Activated CD8-positive, alpha-beta memory T cell treated with anti-CD3 and anti-CD28 coated beads, Interleukin-2, amount 10 ng/mL, durations not matched to agents 7 days and 5 days (primary cell): ENCODE data around the gene CTXND2. TPM values are rescaled to one million over a fixed set of nuclear protein-coding genes. Genes with fewer than 3 reads are reported as not detected.
A peak's percentile ranks its signal among the peaks of the same experiment; 100 is the strongest.
"Not testable (repeated sequence)": the region's sequence is repeated elsewhere in the genome, so short reads cannot be mapped to it uniquely, and the experiment has no call there.

Source experiments
- ATAC-seq: fragments of 150-1000 bp; cut with Tn5 transposase; one replicate; pipeline ENCODE4 v1.10.0; 2021; ENCODE audit warnings: moderate library complexity
- CTCF ChIA-PET: fragments of 350-600 bp; sonication (Branson Sonifier 250); formaldehyde crosslinking; loops from one replicate; lab custom pipeline; 2021; ENCODE audit warnings: antibody characterized with exemption; lab: Charles Lee
- DNase-seq: peaks from one replicate; pipeline ENCODE4 v3.0.0-alpha.2; 2020
- H3K27ac Mint-ChIP-seq: one replicate; pipeline ENCODE4 v1.8.0; 2021; ENCODE audit warnings: mild to moderate bottlenecking, mixed read lengths
- H3K27me3 Mint-ChIP-seq: one replicate; pipeline ENCODE4 v1.8.0; 2021; ENCODE audit warnings: mixed read lengths
- H3K36me3 Mint-ChIP-seq: one replicate; pipeline ENCODE4 v1.8.0; 2021; ENCODE audit warnings: mild to moderate bottlenecking, mixed read lengths
- H3K4me1 Mint-ChIP-seq: one replicate; pipeline ENCODE4 v1.8.0; 2021; ENCODE audit warnings: mixed read lengths
- H3K4me3 Mint-ChIP-seq: one replicate; pipeline ENCODE4 v1.8.0; 2021; ENCODE audit warnings: mild to moderate bottlenecking, moderate library complexity, mixed read lengths
- H3K9me3 Mint-ChIP-seq: one replicate; pipeline ENCODE4 v1.8.0; 2022; ENCODE audit warnings: low read depth, mixed read lengths
- total RNA-seq, 2 experiments: library from RNA; stranded (reverse); gene quantifications; one replicate each; pipeline ENCODE4 v1.2.3, GENCODE V29; 2021

Gene CTXND2
- not detected for total RNA-seq

- Mint-ChIP-seq H3K4me3 (no peak within 1 kb of the TSS), H3K27ac (no peak within 1 kb of the TSS), H3K27me3 (peaks cover 2% of the 10 kb centered on the region), H3K36me3 (peaks cover 10% of the 10 kb centered on the region), H3K9me3 (peaks cover 2% of the 10 kb centered on the region), H3K4me1 (peaks cover 51% of the 10 kb centered on the region)
- DNase-seq, result no peak
- CTCF ChIA-PET, result interaction anchor here (1.3 kb wide), 1 partner anchor 123 kb away, joined by 4 read pairs; no protein-coding TSS in a partner anchor
- ATAC-seq, result no peak
Observed at GRCh38 chr1:150887018-150887417, at the start of gene CTXND2. CTXND2 (plus strand) TSS chr1:150887136; CDS start chr1:150912315, 25,179 bp downstream.

- H3K4me1 Mint-ChIP-seq, result peaks cover 23% of the 10 kb centered on the region
- not testable (repeated sequence) for H3K27me3 Mint-ChIP-seq, H3K9me3 Mint-ChIP-seq, DNase-seq, H3K27ac Mint-ChIP-seq, H3K4me3 Mint-ChIP-seq, ATAC-seq
- CTCF ChIA-PET, result interaction anchor here (0.7 kb wide), 1 partner anchor 54 kb away, joined by 3 read pairs; no protein-coding TSS in a partner anchor
- peaks cover 40% of the 10 kb centered on the region for H3K36me3 Mint-ChIP-seq
Observed at GRCh38 chr1:150840850-150841249, 46.1 kb upstream of the CTXND2 start.

DNA sequence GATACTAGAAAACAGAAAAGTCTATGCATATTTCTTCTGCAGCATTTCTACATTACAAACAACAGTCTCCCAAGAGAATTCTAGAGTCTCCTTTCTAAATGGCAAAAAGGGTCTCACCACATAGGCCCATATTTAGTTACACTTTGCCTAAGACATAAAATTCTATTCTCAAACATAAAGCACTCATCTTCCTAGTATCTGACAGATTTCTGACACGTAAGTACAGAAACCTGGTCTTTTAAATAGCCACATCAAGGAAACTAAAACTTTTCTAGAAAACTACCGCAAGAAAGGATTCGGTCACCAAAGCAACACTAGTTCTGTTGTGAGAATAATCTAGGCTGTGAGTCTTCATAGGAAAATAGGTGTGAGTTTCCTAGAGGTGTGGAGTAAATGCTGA, 45.3 kb upstream of the CTXND2 start:
- no peak overlapping the region for H3K4me3 Mint-ChIP-seq

GRCh38 chr1:150842343-150842742, 44.6 kb upstream of the CTXND2 start:
- peaks cover 40% of the 10 kb centered on the region for H3K36me3 Mint-ChIP-seq
- peak overlapping the region; percentile 3 for H3K27ac Mint-ChIP-seq
- H3K27me3 Mint-ChIP-seq, result no peaks in the 10 kb centered on the region
- H3K9me3 Mint-ChIP-seq, result no peaks in the 10 kb centered on the region
- H3K4me3 Mint-ChIP-seq, result no peak overlapping the region
- DNase-seq, result no peak
- CTCF ChIA-PET, result no interaction called here
- ATAC-seq, result no peak
- peaks cover 28% of the 10 kb centered on the region for H3K4me1 Mint-ChIP-seq

More for the DNA sequence above, 45.3 kb upstream of the CTXND2 start:
- CTCF ChIA-PET, result no interaction called here
- DNase-seq (no peak), ATAC-seq (peak; percentile 67)
- peaks cover 25% of the 10 kb centered on the region for H3K4me1 Mint-ChIP-seq
- H3K27me3 Mint-ChIP-seq, result no peaks in the 10 kb centered on the region
- H3K27ac Mint-ChIP-seq, result peak overlapping the region; percentile 37
- no peaks in the 10 kb centered on the region for H3K9me3 Mint-ChIP-seq
- H3K36me3 Mint-ChIP-seq, result peaks cover 41% of the 10 kb centered on the region

- H3K27ac Mint-ChIP-seq, result no peak overlapping the region
- ATAC-seq (no peak), DNase-seq (no peak)
- CTCF ChIA-PET, result no interaction called here
- H3K4me3 Mint-ChIP-seq, result no peak overlapping the region
- H3K9me3 Mint-ChIP-seq, result no peaks in the 10 kb centered on the region
- peaks cover 31% of the 10 kb centered on the region for H3K4me1 Mint-ChIP-seq
- H3K27me3 Mint-ChIP-seq, result no peaks in the 10 kb centered on the region
- peaks cover 42% of the 10 kb centered on the region for H3K36me3 Mint-ChIP-seq
Observed at GRCh38 chr1:150842964-150843363, 44.0 kb upstream of the CTXND2 start.

GRCh38 chr1:150843474-150843873, 43.5 kb upstream of the CTXND2 start:
- no peak overlapping the region for H3K4me3 Mint-ChIP-seq
- peaks cover 31% of the 10 kb centered on the region for H3K4me1 Mint-ChIP-seq
- no peaks in the 10 kb centered on the region for H3K27me3 Mint-ChIP-seq
- CTCF ChIA-PET, result interaction anchor here (0.5 kb wide), 1 partner anchor 225 kb away, joined by 3 read pairs; no protein-coding TSS in a partner anchor
- ATAC-seq, result no peak
- no peak for DNase-seq
- H3K36me3 Mint-ChIP-seq, result peaks cover 39% of the 10 kb centered on the region
- H3K9me3 Mint-ChIP-seq, result no peaks in the 10 kb centered on the region
- H3K27ac Mint-ChIP-seq, result no peak overlapping the region

GRCh38 chr1:150846473-150847146, 40.3 kb upstream of the CTXND2 start:
- ATAC-seq (no peak), DNase-seq (no peak)
- Mint-ChIP-seq H3K36me3 (peaks cover 22% of the 10 kb centered on the region), H3K9me3 (no peaks in the 10 kb centered on the region), H3K27ac (no peak overlapping the region), H3K4me3 (no peak overlapping the region), H3K4me1 (peaks cover 18% of the 10 kb centered on the region), H3K27me3 (no peaks in the 10 kb centered on the region)
- CTCF ChIA-PET, result no interaction called here

DNA sequence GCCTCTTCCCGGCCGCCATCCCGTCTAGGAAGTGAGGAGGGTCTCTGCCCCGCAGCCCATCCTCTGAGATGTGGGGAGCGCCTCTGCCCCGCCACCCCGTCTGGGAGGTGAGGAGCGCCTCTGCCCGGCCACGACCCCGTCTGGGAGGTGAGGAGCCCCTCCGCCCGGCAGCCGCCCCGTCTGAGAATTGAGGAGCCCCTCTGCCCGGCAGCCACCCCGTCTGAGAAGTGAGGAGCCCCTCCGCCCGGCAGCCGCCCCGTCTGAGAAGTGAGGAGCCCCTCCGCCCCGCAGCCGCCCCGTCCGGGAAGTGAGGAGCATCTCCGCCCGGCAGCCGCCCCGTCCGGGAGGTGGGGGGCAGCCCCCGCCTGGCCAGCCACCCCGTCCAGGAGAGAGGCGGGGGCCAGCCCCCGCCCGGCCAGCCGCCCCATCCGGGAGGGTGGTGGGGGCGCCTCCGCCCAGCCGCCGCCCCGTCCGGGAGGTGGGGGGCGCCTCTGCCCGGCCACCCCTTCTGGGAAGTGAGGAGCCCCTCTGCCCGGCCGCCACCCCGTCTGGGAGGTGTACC, 36.1 kb upstream of the CTXND2 start:
- not testable (repeated sequence) for H3K9me3 Mint-ChIP-seq, H3K27me3 Mint-ChIP-seq, ATAC-seq, DNase-seq, H3K27ac Mint-ChIP-seq, H3K4me3 Mint-ChIP-seq
- H3K36me3 Mint-ChIP-seq, result peaks cover 45% of the 10 kb centered on the region
- peaks cover 11% of the 10 kb centered on the region for H3K4me1 Mint-ChIP-seq
- CTCF ChIA-PET, result interaction anchor here (1.2 kb wide), 1 partner anchor 18 kb away, joined by 3 read pairs; no protein-coding TSS in a partner anchor

GRCh38 chr1:150852734-150853133, 34.2 kb upstream of the CTXND2 start:
- peaks cover 37% of the 10 kb centered on the region for H3K36me3 Mint-ChIP-seq
- H3K4me1 Mint-ChIP-seq, H3K9me3 Mint-ChIP-seq, DNase-seq, ATAC-seq, H3K4me3 Mint-ChIP-seq, H3K27me3 Mint-ChIP-seq, CTCF ChIA-PET, H3K27ac Mint-ChIP-seq: not testable (repeated sequence)

DNA sequence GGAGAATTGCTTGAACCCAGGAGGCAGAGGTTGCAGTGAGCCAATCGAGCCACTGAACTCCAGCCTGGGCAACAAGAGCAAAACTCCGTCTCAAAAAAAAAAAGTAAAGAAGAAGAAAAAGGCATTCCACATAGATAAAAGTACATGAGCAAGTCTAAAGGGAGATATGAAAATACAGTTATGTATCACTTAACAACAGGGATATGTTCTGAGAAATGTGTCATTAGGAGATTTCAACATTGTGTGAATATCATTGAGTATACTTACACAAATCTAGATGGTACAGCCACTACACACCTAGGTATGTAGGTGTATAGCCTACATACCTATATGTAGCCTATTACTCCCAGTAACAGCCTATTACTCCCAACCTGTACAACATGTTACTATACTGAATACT, 23.2 kb upstream of the CTXND2 start:
- no peak overlapping the region for H3K4me3 Mint-ChIP-seq

GRCh38 chr1:150864200-150864599, 22.7 kb upstream of the CTXND2 start:
- H3K4me1 Mint-ChIP-seq, H3K9me3 Mint-ChIP-seq, H3K27me3 Mint-ChIP-seq, DNase-seq, H3K27ac Mint-ChIP-seq, ATAC-seq, CTCF ChIA-PET, H3K4me3 Mint-ChIP-seq: not testable (repeated sequence)
- H3K36me3 Mint-ChIP-seq, result peaks cover 41% of the 10 kb centered on the region

More for the DNA sequence above, 23.2 kb upstream of the CTXND2 start:
- no peaks in the 10 kb centered on the region for H3K9me3 Mint-ChIP-seq
- H3K36me3 Mint-ChIP-seq, result peaks cover 37% of the 10 kb centered on the region
- no peaks in the 10 kb centered on the region for H3K4me1 Mint-ChIP-seq
- no peak overlapping the region for H3K27ac Mint-ChIP-seq
- CTCF ChIA-PET, result no interaction called here
- DNase-seq, result no peak
- H3K27me3 Mint-ChIP-seq, result no peaks in the 10 kb centered on the region
- no peak for ATAC-seq

DNA sequence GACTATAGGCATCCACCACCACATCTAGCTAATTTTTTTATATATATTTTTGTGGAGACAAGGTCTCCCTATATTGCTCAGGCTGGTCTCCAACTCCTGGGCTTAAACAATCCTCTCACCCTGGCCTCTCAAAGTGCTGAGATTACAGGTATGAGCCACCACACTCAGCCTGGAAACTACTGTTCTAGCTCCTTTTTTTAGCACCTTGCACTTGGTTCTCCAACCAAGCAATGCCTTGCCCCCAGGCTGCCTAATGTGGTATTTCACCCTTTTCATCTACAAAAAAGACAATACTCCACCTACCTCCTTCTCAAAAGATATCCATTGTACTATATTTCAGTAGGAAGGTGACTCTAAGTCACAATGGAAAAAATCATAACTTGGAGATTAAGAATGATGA, 17.3 kb upstream of the CTXND2 start:
- H3K4me1 Mint-ChIP-seq, result peaks cover 21% of the 10 kb centered on the region
- no peaks in the 10 kb centered on the region for H3K9me3 Mint-ChIP-seq
- H3K27ac Mint-ChIP-seq, result no peak overlapping the region
- no peaks in the 10 kb centered on the region for H3K27me3 Mint-ChIP-seq
- peaks cover 40% of the 10 kb centered on the region for H3K36me3 Mint-ChIP-seq
- no peak overlapping the region for H3K4me3 Mint-ChIP-seq
- ATAC-seq (no peak), DNase-seq (no peak)
- CTCF ChIA-PET, result interaction anchor here (0.6 to 1.4 kb wide), 6 partner anchors 18 to 140 kb away, joined by 3 read pairs; partner anchors contain the start of gene SETDB1

DNA sequence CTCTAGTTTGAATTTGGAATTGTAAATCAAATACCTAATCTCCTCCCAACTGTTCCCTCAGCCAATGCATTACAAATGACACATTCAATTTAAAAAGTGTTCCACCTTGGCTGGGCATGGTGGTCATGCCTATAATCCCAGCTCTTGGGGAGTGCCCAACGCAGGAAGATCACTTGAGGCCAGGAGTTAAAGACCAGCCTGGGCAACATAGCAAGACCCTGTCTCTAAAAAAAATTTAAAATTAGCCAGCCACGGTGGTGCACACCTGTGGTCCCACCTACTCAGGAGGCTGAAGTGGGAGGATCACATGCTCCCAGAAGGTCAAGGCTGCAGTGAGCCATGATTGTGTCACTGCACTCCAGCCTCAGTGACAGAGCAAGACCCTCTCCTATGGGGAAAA, 14.4 kb upstream of the CTXND2 start:
- H3K9me3 Mint-ChIP-seq, result no peaks in the 10 kb centered on the region
- H3K27ac Mint-ChIP-seq, result no peak overlapping the region
- ATAC-seq (no peak), DNase-seq (no peak)
- H3K4me3 Mint-ChIP-seq, result no peak overlapping the region
- no peaks in the 10 kb centered on the region for H3K27me3 Mint-ChIP-seq
- CTCF ChIA-PET, result no interaction called here
- peaks cover 34% of the 10 kb centered on the region for H3K36me3 Mint-ChIP-seq
- H3K4me1 Mint-ChIP-seq, result peaks cover 35% of the 10 kb centered on the region

GRCh38 chr1:150873521-150873920, 13.4 kb upstream of the CTXND2 start:
- CTCF ChIA-PET, result no interaction called here
- no peaks in the 10 kb centered on the region for H3K9me3 Mint-ChIP-seq
- peaks cover 37% of the 10 kb centered on the region for H3K4me1 Mint-ChIP-seq
- DNase-seq (no peak), ATAC-seq (no peak)
- H3K36me3 Mint-ChIP-seq, result peaks cover 25% of the 10 kb centered on the region
- H3K27ac Mint-ChIP-seq, result no peak overlapping the region
- no peak overlapping the region for H3K4me3 Mint-ChIP-seq
- H3K27me3 Mint-ChIP-seq, result no peaks in the 10 kb centered on the region
